Measurements from ENCODE around the gene MRPL45. TPM values are rescaled to one million over a fixed set of nuclear protein-coding genes. Genes with fewer than 3 reads are reported as not detected.

The MRPL45 gene
- total RNA-seq, 1 donor from 2014 or later = 34.3 TPM

DNA sequence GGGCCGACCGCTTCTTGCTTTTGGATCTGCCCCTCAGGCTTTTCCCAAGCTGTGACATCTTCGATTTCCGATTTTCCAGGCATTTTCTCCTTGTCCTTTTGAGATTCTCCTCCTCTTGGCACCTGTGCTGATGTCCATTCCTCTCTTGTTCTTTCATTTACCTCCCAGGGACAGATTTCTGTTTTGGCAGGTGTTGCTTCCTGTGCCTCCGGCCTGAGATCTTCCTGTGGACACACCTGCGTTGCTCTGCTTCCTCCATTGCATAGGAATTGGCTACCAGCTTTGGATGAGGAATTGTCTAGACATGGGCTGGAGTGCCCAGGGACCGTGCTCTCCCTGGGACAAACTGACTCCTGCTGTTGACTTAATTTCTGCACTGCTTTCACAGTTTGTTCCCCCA lies 31.7 kb downstream of the MRPL45 start:
- no peak overlapping the region for H3K27ac Mint-ChIP-seq (ENCODE audit: unreplicated experiment)
- peaks cover 4% of the 10 kb centered on the region for H3K36me3 ChIP-seq (ENCODE audit: insufficient read depth, low read length)
- H3K9me3 Mint-ChIP-seq (ENCODE audit: unreplicated experiment) = no peaks in the 10 kb centered on the region
- no peak overlapping the region for H3K4me2 ChIP-seq (ENCODE audit: low read length)
- no peak for DNase-seq (ENCODE audit: low read depth)
- FAIRE-seq = no peak
- H4K20me1 ChIP-seq (ENCODE audit: insufficient read depth, low read length) = no peaks in the 10 kb centered on the region
- no peak for TF ChIP-seq EZH2 (IDR thresholded peaks at IDR 0.05; ENCODE audit: insufficient read depth, low read length)
- TF ChIP-seq, protein P1, sequence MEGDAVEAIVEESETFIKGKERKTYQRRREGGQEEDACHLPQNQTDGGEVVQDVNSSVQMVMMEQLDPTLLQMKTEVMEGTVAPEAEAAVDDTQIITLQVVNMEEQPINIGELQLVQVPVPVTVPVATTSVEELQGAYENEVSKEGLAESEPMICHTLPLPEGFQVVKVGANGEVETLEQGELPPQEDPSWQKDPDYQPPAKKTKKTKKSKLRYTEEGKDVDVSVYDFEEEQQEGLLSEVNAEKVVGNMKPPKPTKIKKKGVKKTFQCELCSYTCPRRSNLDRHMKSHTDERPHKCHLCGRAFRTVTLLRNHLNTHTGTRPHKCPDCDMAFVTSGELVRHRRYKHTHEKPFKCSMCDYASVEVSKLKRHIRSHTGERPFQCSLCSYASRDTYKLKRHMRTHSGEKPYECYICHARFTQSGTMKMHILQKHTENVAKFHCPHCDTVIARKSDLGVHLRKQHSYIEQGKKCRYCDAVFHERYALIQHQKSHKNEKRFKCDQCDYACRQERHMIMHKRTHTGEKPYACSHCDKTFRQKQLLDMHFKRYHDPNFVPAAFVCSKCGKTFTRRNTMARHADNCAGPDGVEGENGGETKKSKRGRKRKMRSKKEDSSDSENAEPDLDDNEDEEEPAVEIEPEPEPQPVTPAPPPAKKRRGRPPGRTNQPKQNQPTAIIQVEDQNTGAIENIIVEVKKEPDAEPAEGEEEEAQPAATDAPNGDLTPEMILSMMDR (IDR thresholded peaks at IDR 0.05; ENCODE audit: insufficient read depth, low read depth, low read length) = no peak
- no peaks in the 10 kb centered on the region for H3K79me2 ChIP-seq (ENCODE audit: insufficient read depth, low read length)
- H3K27me3 ChIP-seq (ENCODE audit: insufficient read depth, low read length) = peaks cover 8% of the 10 kb centered on the region
- no peak overlapping the region for H2AFZ ChIP-seq (ENCODE audit: low read depth, low read length)
- H3K4me3 Mint-ChIP-seq (ENCODE audit: unreplicated experiment) = no peak overlapping the region
- H3K36me3 Mint-ChIP-seq (ENCODE audit: low read depth, unreplicated experiment) = peaks cover 5% of the 10 kb centered on the region
- no peaks in the 10 kb centered on the region for H3K4me1 ChIP-seq (ENCODE audit: insufficient read depth, low read length)
- no peak overlapping the region for H3K9ac ChIP-seq (ENCODE audit: low read length)
- no peak overlapping the region for H3K4me3 ChIP-seq (ENCODE audit: insufficient read depth, low read depth, low read length)
- H3K27ac ChIP-seq (ENCODE audit: low read depth, low read length) = no peak overlapping the region
- H3K9me3 ChIP-seq (ENCODE audit: insufficient read depth, low read depth, low read length) = no peaks in the 10 kb centered on the region
- H3K27me3 Mint-ChIP-seq (ENCODE audit: low read depth, unreplicated experiment) = peaks cover 46% of the 10 kb centered on the region
- H3K4me1 Mint-ChIP-seq (ENCODE audit: low read depth, unreplicated experiment) = peaks cover 19% of the 10 kb centered on the region

DNA sequence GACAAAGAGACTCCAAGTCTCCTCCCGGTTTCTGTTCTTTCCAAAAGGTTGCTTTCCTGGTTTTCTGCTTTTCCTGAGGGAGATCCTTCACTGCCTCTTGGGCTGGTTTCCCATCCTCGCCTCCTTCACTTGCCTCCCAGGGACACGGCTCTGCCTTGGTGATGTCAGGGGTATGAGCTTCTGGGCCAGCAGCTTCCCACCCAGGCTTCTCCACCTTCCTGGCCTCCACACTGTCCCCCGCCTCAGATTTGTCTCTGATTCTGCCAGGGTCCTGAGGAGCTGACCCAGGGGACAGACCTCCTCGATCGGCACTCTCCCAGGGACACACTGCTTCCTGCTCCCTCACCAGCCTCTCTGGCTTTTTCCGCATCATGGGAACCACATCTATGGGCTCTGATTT lies 32.3 kb downstream of the MRPL45 start:
- no peak overlapping the region for H3K4me3 ChIP-seq (ENCODE audit: insufficient read depth, low read depth, low read length)
- TF ChIP-seq EZH2 (IDR thresholded peaks at IDR 0.05; ENCODE audit: insufficient read depth, low read length) = no peak
- TF ChIP-seq, protein P1 (IDR thresholded peaks at IDR 0.05; ENCODE audit: insufficient read depth, low read depth, low read length) = no peak
- no peak overlapping the region for H3K4me3 Mint-ChIP-seq (ENCODE audit: unreplicated experiment)
- H3K36me3 ChIP-seq (ENCODE audit: insufficient read depth, low read length) = no peaks in the 10 kb centered on the region
- no peaks in the 10 kb centered on the region for H3K4me1 ChIP-seq (ENCODE audit: insufficient read depth, low read length)
- no peaks in the 10 kb centered on the region for H3K79me2 ChIP-seq (ENCODE audit: insufficient read depth, low read length)
- peaks cover 5% of the 10 kb centered on the region for H3K36me3 Mint-ChIP-seq (ENCODE audit: low read depth, unreplicated experiment)
- H3K9me3 ChIP-seq (ENCODE audit: insufficient read depth, low read depth, low read length) = no peaks in the 10 kb centered on the region
- no peak overlapping the region for H3K27ac ChIP-seq (ENCODE audit: low read depth, low read length)
- H3K9me3 Mint-ChIP-seq (ENCODE audit: unreplicated experiment) = no peaks in the 10 kb centered on the region
- H3K27me3 Mint-ChIP-seq (ENCODE audit: low read depth, unreplicated experiment) = peaks cover 52% of the 10 kb centered on the region
- no peaks in the 10 kb centered on the region for H4K20me1 ChIP-seq (ENCODE audit: insufficient read depth, low read length)
- H2AFZ ChIP-seq (ENCODE audit: low read depth, low read length) = no peak overlapping the region
- H3K27me3 ChIP-seq (ENCODE audit: insufficient read depth, low read length) = peaks cover 12% of the 10 kb centered on the region
- no peak overlapping the region for H3K9ac ChIP-seq (ENCODE audit: low read length)
- H3K27ac Mint-ChIP-seq (ENCODE audit: unreplicated experiment) = no peak overlapping the region
- FAIRE-seq (no peak), DNase-seq (ENCODE audit: low read depth) (no peak)
- H3K4me1 Mint-ChIP-seq (ENCODE audit: low read depth, unreplicated experiment) = peaks cover 19% of the 10 kb centered on the region
- no peak overlapping the region for H3K4me2 ChIP-seq (ENCODE audit: low read length)

DNA sequence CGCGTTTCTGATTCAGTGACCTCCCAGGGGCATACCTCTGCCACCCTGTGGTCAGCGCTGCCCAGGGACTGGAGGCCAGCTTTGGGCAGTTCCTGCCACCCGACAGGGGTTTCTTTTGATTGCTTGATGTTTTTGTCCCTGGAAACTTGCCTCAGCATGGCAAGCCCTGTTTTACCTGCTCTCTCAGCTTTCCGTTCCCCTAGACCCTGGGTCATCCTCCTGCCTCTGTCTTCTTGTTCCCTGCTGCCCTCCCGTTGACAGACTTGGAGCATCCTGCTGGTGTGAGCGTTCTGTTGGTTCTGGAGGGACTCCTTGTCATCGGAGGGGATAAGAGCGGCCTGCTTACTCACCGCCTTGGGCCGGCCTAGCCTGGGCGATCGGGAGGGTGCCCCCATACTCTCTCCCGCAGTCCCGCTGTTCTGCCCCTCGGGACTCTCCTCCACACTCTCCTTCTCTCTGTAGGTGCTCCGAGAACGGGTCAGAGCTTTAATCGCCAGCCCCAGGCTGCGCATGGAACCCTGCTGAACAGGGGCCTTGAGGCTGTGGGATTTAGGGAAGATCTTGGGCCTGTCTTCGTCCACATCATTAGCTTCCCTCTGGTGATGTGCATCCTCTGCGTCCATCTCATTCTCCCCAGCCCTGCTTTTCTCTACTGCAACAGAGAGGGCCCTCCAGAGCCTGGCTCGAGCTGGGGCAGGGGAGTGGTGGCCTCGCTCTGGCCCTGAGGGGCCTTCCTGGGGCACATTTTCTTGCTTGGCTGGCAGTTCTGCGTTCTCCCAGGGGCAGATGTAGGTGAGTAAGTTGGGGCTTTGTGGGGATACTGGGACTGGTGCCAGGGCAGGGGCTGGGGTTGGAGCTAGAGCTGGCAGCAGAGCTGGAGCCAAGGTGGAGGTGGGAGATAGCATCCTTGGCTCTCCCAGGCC lies 33.1 kb downstream of the MRPL45 start:
- FAIRE-seq (no peak), DNase-seq (ENCODE audit: low read depth) (no peak)
- H3K79me2 ChIP-seq (ENCODE audit: insufficient read depth, low read length) = no peaks in the 10 kb centered on the region
- H3K27me3 ChIP-seq (ENCODE audit: insufficient read depth, low read length) = peaks cover 12% of the 10 kb centered on the region
- peaks cover 5% of the 10 kb centered on the region for H3K36me3 Mint-ChIP-seq (ENCODE audit: low read depth, unreplicated experiment)
- no peak overlapping the region for H3K4me2 ChIP-seq (ENCODE audit: low read length)
- no peak overlapping the region for H3K4me3 Mint-ChIP-seq (ENCODE audit: unreplicated experiment)
- no peak overlapping the region for H3K27ac ChIP-seq (ENCODE audit: low read depth, low read length)
- H3K9me3 ChIP-seq (ENCODE audit: insufficient read depth, low read depth, low read length) = no peaks in the 10 kb centered on the region
- H2AFZ ChIP-seq (ENCODE audit: low read depth, low read length) = no peak overlapping the region
- no peaks in the 10 kb centered on the region for H3K4me1 ChIP-seq (ENCODE audit: insufficient read depth, low read length)
- H3K27ac Mint-ChIP-seq (ENCODE audit: unreplicated experiment) = no peak overlapping the region
- H3K36me3 ChIP-seq (ENCODE audit: insufficient read depth, low read length) = no peaks in the 10 kb centered on the region
- H4K20me1 ChIP-seq (ENCODE audit: insufficient read depth, low read length) = no peaks in the 10 kb centered on the region
- no peak for TF ChIP-seq EZH2 (IDR thresholded peaks at IDR 0.05; ENCODE audit: insufficient read depth, low read length)
- TF ChIP-seq, protein P1 (IDR thresholded peaks at IDR 0.05; ENCODE audit: insufficient read depth, low read depth, low read length) = no peak
- H3K4me3 ChIP-seq (ENCODE audit: insufficient read depth, low read depth, low read length) = no peak overlapping the region
- no peak overlapping the region for H3K9ac ChIP-seq (ENCODE audit: low read length)
- H3K27me3 Mint-ChIP-seq (ENCODE audit: low read depth, unreplicated experiment) = peaks cover 54% of the 10 kb centered on the region
- H3K9me3 Mint-ChIP-seq (ENCODE audit: unreplicated experiment) = no peaks in the 10 kb centered on the region
- peaks cover 16% of the 10 kb centered on the region for H3K4me1 Mint-ChIP-seq (ENCODE audit: low read depth, unreplicated experiment)
